Non-pigmented ciliary epithelial cell (primary cell): ENCODE results near the gene C15orf40.
A peak's percentile ranks its signal among the peaks of the same experiment; 100 is the strongest.
"Not testable (repeated sequence)": the region's sequence is repeated elsewhere in the genome, so short reads cannot be mapped to it uniquely, and the experiment has no call there.

Experiments
- DNase-seq: peaks from one replicate; pipeline ENCODE4 v3.0.0-alpha.2; 2010; ENCODE audit warnings: low read depth

C15orf40 gene

GRCh38 chr15:83011271-83012075, at the start of gene C15orf40:
Gene C15orf40 (minus strand): TSS chr15:83011639. CDS start chr15:83011607, 32 bp downstream.
- no peak for DNase-seq

- no peak for DNase-seq
Measured at GRCh38 chr15:83057696-83058376, 46.4 kb upstream of the C15orf40 start.

- no peak for DNase-seq
Measured at GRCh38 chr15:83057002-83057401, 45.6 kb upstream of the C15orf40 start.

GRCh38 chr15:83053151-83053550, 41.7 kb upstream of the C15orf40 start:
- DNase-seq, result peak; percentile 55

- DNase-seq, result no peak
Measured at GRCh38 chr15:83046558-83047127, 35.2 kb upstream of the C15orf40 start.

- DNase-seq, result no peak
Measured at GRCh38 chr15:83044156-83044555, 32.7 kb upstream of the C15orf40 start.

- no peak for DNase-seq
Measured at GRCh38 chr15:83039206-83039605, 27.8 kb upstream of the C15orf40 start.

- no peak for DNase-seq
Measured at GRCh38 chr15:83036253-83036652, 24.8 kb upstream of the C15orf40 start.

GRCh38 chr15:83031234-83031633, 19.8 kb upstream of the C15orf40 start:
- not testable (repeated sequence) for DNase-seq

- no peak for DNase-seq
Measured at GRCh38 chr15:83030021-83030420, 18.6 kb upstream of the C15orf40 start.

GRCh38 chr15:83018436-83018835, 7.0 kb upstream of the C15orf40 start:
- no peak for DNase-seq

- no peak for DNase-seq
Measured at GRCh38 chr15:83016906-83017305, 5.5 kb upstream of the C15orf40 start.

GRCh38 chr15:83015361-83015760, 3.9 kb upstream of the C15orf40 start:
- no peak for DNase-seq

GRCh38 chr15:83014205-83014653, 2.8 kb upstream of the C15orf40 start:
- DNase-seq, result no peak

GRCh38 chr15:83012636-83013035, 1.2 kb upstream of the C15orf40 start:
- DNase-seq, result no peak

- DNase-seq, result no peak
Measured at GRCh38 chr15:83012076-83012426, 612 bp upstream of the C15orf40 start.

GRCh38 chr15:83010709-83011270, 649 bp downstream of the C15orf40 start:
- peak; percentile 61 for DNase-seq

GRCh38 chr15:83000672-83001031, 10.8 kb downstream of the C15orf40 start:
- not testable (repeated sequence) for DNase-seq

GRCh38 chr15:82999905-83000671, 11.4 kb downstream of the C15orf40 start:
- peak; percentile 36 for DNase-seq

GRCh38 chr15:82999426-82999825, 12.0 kb downstream of the C15orf40 start:
- no peak for DNase-seq

GRCh38 chr15:82995938-82996337, 15.5 kb downstream of the C15orf40 start:
- no peak for DNase-seq

- no peak for DNase-seq
Measured at GRCh38 chr15:82995076-82995475, 16.4 kb downstream of the C15orf40 start.
